Measurements from ENCODE around the gene PGLYRP1. TPM values are rescaled to one million over a fixed set of nuclear protein-coding genes. Genes with fewer than 3 reads are reported as not detected.

The PGLYRP1 gene
- total RNA-seq (2014; rRNA removed; shearing (Covaris generic)) = not detected in 2 replicates
- polyA plus RNA-seq (2015; cell fraction: cytosol; rRNA removed) = not detected in 2 replicates
- not detected in 2 replicates for polyA plus RNA-seq (2015; cell fraction: nucleus; rRNA removed)

- no peak for DNase-seq (ENCODE audit: low read depth)
Observed at GRCh38 chr19:46022431-46023310, at the start of gene PGLYRP1. PGLYRP1 (minus strand) TSS chr19:46023053; CDS start chr19:46023021, 32 bp downstream.

GRCh38 chr19:46069806-46070341 is 47.0 kb upstream of the PGLYRP1 start:
- DNase-seq (ENCODE audit: low read depth) = peak; percentile 89

GRCh38 chr19:46068345-46069258 is 45.7 kb upstream of the PGLYRP1 start:
- DNase-seq (ENCODE audit: low read depth) = peak; percentile 96

- DNase-seq (ENCODE audit: low read depth) = no peak
Observed at GRCh38 chr19:46067691-46068090, 44.8 kb upstream of the PGLYRP1 start.

GRCh38 chr19:46066471-46066870 is 43.6 kb upstream of the PGLYRP1 start:
- no peak for DNase-seq (ENCODE audit: low read depth)

- DNase-seq (ENCODE audit: low read depth) = peak; percentile 30
Observed at GRCh38 chr19:46065486-46066071, 42.7 kb upstream of the PGLYRP1 start.

- no peak for DNase-seq (ENCODE audit: low read depth)
Observed at GRCh38 chr19:46063201-46063600, 40.3 kb upstream of the PGLYRP1 start.

- no peak for DNase-seq (ENCODE audit: low read depth)
Observed at GRCh38 chr19:46060012-46060411, 37.2 kb upstream of the PGLYRP1 start.

GRCh38 chr19:46058778-46059177 is 35.9 kb upstream of the PGLYRP1 start:
- DNase-seq (ENCODE audit: low read depth) = no peak

GRCh38 chr19:46056536-46056935 is 33.7 kb upstream of the PGLYRP1 start:
- DNase-seq (ENCODE audit: low read depth) = no peak

GRCh38 chr19:46052896-46053295 is 30.0 kb upstream of the PGLYRP1 start:
- no peak for DNase-seq (ENCODE audit: low read depth)

GRCh38 chr19:46049597-46049996 is 26.7 kb upstream of the PGLYRP1 start:
- DNase-seq (ENCODE audit: low read depth) = no peak

- DNase-seq (ENCODE audit: low read depth) = no peak
Observed at GRCh38 chr19:46043519-46043918, 20.7 kb upstream of the PGLYRP1 start.

GRCh38 chr19:46042252-46042883 is 19.5 kb upstream of the PGLYRP1 start:
- no peak for DNase-seq (ENCODE audit: low read depth)

- no peak for DNase-seq (ENCODE audit: low read depth)
Observed at GRCh38 chr19:46040952-46041500, 18.2 kb upstream of the PGLYRP1 start, which contains the start of gene IGFL4. IGFL4 (minus strand) TSS chr19:46041002; CDS start chr19:46040962, 40 bp downstream.

- no peak for DNase-seq (ENCODE audit: low read depth)
Observed at GRCh38 chr19:46040125-46040524, 17.3 kb upstream of the PGLYRP1 start.

- DNase-seq (ENCODE audit: low read depth) = no peak
Observed at GRCh38 chr19:46036744-46037128, 13.9 kb upstream of the PGLYRP1 start.

GRCh38 chr19:46035986-46036743 is 13.3 kb upstream of the PGLYRP1 start:
- DNase-seq (ENCODE audit: low read depth) = no peak

GRCh38 chr19:46035546-46035945 is 12.7 kb upstream of the PGLYRP1 start:
- no peak for DNase-seq (ENCODE audit: low read depth)
